Neuronal stem cell (in vitro differentiated cells): ENCODE results near the gene IGDCC3.

Source experiments
- DNase-seq: peaks from one replicate; pipeline ENCODE4 v3.0.0-alpha.2; 2013; ENCODE audit warnings: low spot score
- H2AFZ ChIP-seq: one replicate; pipeline ENCODE4 v1.6.1; 2013; ENCODE audit warnings: mild to moderate bottlenecking, low read length, inconsistent platforms
- H2AK5ac ChIP-seq: 2 replicates; pipeline ENCODE4 v1.6.1; 2013; ENCODE audit warnings: low read depth, mild to moderate bottlenecking, inconsistent platforms, low read length, moderate library complexity, mixed read lengths
- H2BK120ac ChIP-seq: 2 replicates; pipeline ENCODE4 v1.6.1; 2013; ENCODE audit warnings: low read depth, mild to moderate bottlenecking, inconsistent platforms, low read length, moderate library complexity, mixed read lengths
- H2BK12ac ChIP-seq: one replicate; pipeline ENCODE4 v1.6.1; 2013; ENCODE audit warnings: low read length, inconsistent platforms
- H2BK15ac ChIP-seq: 2 replicates; pipeline ENCODE4 v1.6.1; 2013; ENCODE audit warnings: mild to moderate bottlenecking, low read length, inconsistent platforms, mixed read lengths
- H2BK5ac ChIP-seq: one replicate; pipeline ENCODE4 v1.6.1; 2013; ENCODE audit warnings: inconsistent platforms, mild to moderate bottlenecking, low read length, moderate library complexity
- H3K14ac ChIP-seq: one replicate; pipeline ENCODE4 v1.6.1; 2013; ENCODE audit warnings: low read length, inconsistent platforms
- H3K18ac ChIP-seq: 2 replicates; pipeline ENCODE4 v1.6.1; 2013; ENCODE audit warnings: low read length, inconsistent platforms
- H3K23ac ChIP-seq: 2 replicates; pipeline ENCODE4 v1.6.1; 2013; ENCODE audit warnings: low read depth, mild to moderate bottlenecking, mixed read lengths, low read length, inconsistent platforms; ENCODE audit not compliant: poor library complexity
- H3K27ac ChIP-seq: replicated peaks from 3 replicates; pipeline ENCODE4 v1.5.1; 2013; ENCODE audit warnings: low read length, inconsistent platforms
- H3K27me3 ChIP-seq, 3 experiments: 2 replicates each; pipeline ENCODE4 v1.6.1; 2013; ENCODE audit warnings: low read length in 3 of 3, mild to moderate bottlenecking in 2 of 3, inconsistent platforms in 1 of 3, low read depth in 1 of 3, mixed read lengths in 1 of 3, moderate library complexity in 1 of 3; ENCODE audit not compliant: control insufficient read depth in 3 of 3, insufficient read depth in 3 of 3
- H3K36me3 ChIP-seq, 2 donors: replicated peaks in 1 of 2; 2 replicates each; pipeline ENCODE4 v1.6.1; 2013; ENCODE audit warnings: low read length in 2 of 2; ENCODE audit not compliant: control insufficient read depth in 2 of 2, insufficient read depth in 2 of 2
- H3K4ac ChIP-seq: 2 replicates; pipeline ENCODE4 v1.6.1; 2013; ENCODE audit warnings: inconsistent platforms, mild to moderate bottlenecking, low read length, moderate library complexity
- H3K4me1 ChIP-seq, 2 donors: 1 replicate in 1 of 2; 2 replicates in 1 of 2; pipeline ENCODE4 v1.6.1; 2013; ENCODE audit warnings: low read length in 2 of 2, low read depth in 1 of 2; ENCODE audit not compliant: control insufficient read depth in 2 of 2, insufficient read depth in 1 of 2
- H3K4me2 ChIP-seq: one replicate; pipeline ENCODE4 v1.6.1; 2013; ENCODE audit warnings: mild to moderate bottlenecking, low read length, inconsistent platforms; ENCODE audit not compliant: insufficient read depth, poor library complexity, severe bottlenecking
- H3K4me3 ChIP-seq, 2 donors: 2 replicates each; pipeline ENCODE4 v1.5.1; 2013; ENCODE audit warnings: low read length in 2 of 2, mild to moderate bottlenecking in 2 of 2, inconsistent platforms in 1 of 2, moderate library complexity in 1 of 2
- H3K79me1 ChIP-seq: one replicate; pipeline ENCODE4 v1.6.1; 2013; ENCODE audit warnings: low read depth, mild to moderate bottlenecking, inconsistent platforms, low read length, moderate library complexity
- H3K9ac ChIP-seq: one replicate; pipeline ENCODE4 v1.6.1; 2013; ENCODE audit warnings: mild to moderate bottlenecking, low read depth, low read length, inconsistent platforms; ENCODE audit not compliant: poor library complexity
- H3K9me3 ChIP-seq, 2 donors: replicated peaks in 1 of 2; 2 replicates each; pipeline versions ENCODE3 to v1.6.1; 2013; ENCODE audit warnings: low read length in 2 of 2, mild to moderate bottlenecking in 2 of 2, inconsistent platforms in 1 of 2, low read depth in 1 of 2, mixed read lengths in 1 of 2, moderate library complexity in 1 of 2; ENCODE audit not compliant: control insufficient read depth in 2 of 2, insufficient read depth in 1 of 2
- H4K8ac ChIP-seq: one replicate; pipeline ENCODE4 v1.6.1; 2013; ENCODE audit warnings: low read depth, mild to moderate bottlenecking, inconsistent platforms, low read length, moderate library complexity
- H4K91ac ChIP-seq: one replicate; pipeline ENCODE4 v1.6.1; 2013; ENCODE audit warnings: low read length, low read depth, mild to moderate bottlenecking, inconsistent platforms; ENCODE audit not compliant: poor library complexity
- WGBS, 2 donors: extraction: QIAGEN DNeasy Blood & Tissue Kit; methylation state at CpG; one replicate each; pipeline ENCODE4 v1.1.7; 2013; ENCODE audit warnings: missing lambda C conversion rate in 2 of 2, mixed read lengths in 1 of 2; ENCODE audit not compliant: insufficient read length in 2 of 2, insufficient replicate concordance in 1 of 2; ENCODE audit errors: extremely low coverage in 2 of 2; 5-methylcytosine and 5-hydroxymethylcytosine counted together

IGDCC3 gene

DNA sequence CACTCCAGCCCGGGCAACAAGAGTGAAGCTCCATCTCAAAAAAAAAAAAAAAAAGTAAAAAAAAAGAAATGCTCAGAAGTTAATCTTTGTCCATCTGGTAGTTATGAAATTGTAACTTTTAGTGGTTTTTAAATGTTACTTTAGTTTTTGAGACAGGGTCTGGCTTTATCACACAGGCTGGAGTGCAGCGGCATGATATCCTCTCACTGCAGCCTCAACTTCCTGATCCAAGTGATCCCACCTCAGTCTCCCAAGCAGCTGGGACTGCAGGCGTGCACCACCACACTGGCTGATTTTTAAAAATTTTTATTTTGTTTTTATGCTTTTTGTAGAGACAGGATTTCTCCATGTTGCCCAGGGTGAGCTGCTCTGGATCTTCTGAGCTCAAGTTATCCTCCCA lies 72.0 kb downstream of the IGDCC3 start:
- Histone ChIP-seq H3K4me2 (no peak overlapping the region), H3K9ac (no peak overlapping the region), H2AFZ (no peak overlapping the region), H2BK15ac (no peak overlapping the region), H4K8ac (no peak overlapping the region), H3K36me3 (no peaks in the 10 kb centered on the region), H2AK5ac (no peak overlapping the region), H3K4me3 (no peak overlapping the region), H3K4me1 (peaks cover 3 to 8% of the 10 kb centered on the region in 2 donors), H3K23ac (no peak overlapping the region), H4K91ac (no peak overlapping the region), H2BK12ac (no peak overlapping the region), H3K9me3 (no peaks in the 10 kb centered on the region), H3K4ac (no peak overlapping the region), H3K18ac (no peak overlapping the region), H3K14ac (no peak overlapping the region), H3K79me1 (peaks cover 1% of the 10 kb centered on the region), H3K27me3 (no peaks in the 10 kb centered on the region), H2BK120ac (no peak overlapping the region), H3K27ac (no peak overlapping the region), H2BK5ac (no peak overlapping the region)
- no CpG with 5 or more reads among the region's 3 CpGs for WGBS, 2 donors
- no peak for DNase-seq

DNA sequence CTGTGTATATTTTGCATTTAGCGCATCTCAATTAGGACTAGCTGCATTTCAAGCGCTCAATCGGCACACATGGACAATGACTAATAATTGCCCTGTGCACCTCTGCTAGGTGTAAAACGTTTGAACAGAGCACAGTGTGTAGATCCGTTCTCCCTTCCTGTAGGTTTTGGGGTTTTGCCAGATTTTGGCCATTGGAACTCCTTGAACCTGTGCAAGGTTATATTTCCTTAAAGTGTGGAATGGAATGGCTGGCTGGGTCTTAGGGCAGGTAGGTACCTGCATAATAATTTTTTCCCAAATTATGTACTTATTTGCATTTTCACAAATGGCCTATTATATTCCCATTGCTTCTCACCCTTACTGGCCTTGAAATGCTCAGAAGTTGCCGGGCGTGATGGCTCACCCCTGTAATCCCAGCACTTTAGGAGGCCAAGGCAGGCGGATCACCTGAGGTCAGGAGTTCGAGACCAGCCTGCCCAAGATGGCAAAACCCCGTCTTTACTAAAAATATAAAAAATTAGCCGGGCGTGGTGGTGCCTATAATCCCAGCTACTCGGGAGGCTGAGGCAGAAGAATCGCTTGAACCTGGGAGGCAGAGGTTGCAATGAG lies 72.5 kb downstream of the IGDCC3 start:
- Histone ChIP-seq H3K27ac (peak overlapping the region; percentile 36), H2BK120ac (no peak overlapping the region), H2BK5ac (no peak overlapping the region), H3K9me3 (no peaks in the 10 kb centered on the region), H2AFZ (no peak overlapping the region), H3K14ac (no peak overlapping the region), H3K4ac (no peak overlapping the region), H3K4me2 (no peak overlapping the region), H4K91ac (no peak overlapping the region), H2BK15ac (no peak overlapping the region), H3K23ac (no peak overlapping the region), H4K8ac (no peak overlapping the region), H3K79me1 (peaks cover 1% of the 10 kb centered on the region), H2BK12ac (no peak overlapping the region), H3K18ac (no peak overlapping the region), H3K36me3 (no peaks in the 10 kb centered on the region), H3K27me3 (no peaks in the 10 kb centered on the region), H3K4me1 (peaks cover 3 to 8% of the 10 kb centered on the region in 2 donors), H3K9ac (no peak overlapping the region), H2AK5ac (no peak overlapping the region), H3K4me3 (no peak overlapping the region)
- no CpG with 5 or more reads among the region's 14 CpGs for WGBS, 2 donors
- DNase-seq: no peak

DNA sequence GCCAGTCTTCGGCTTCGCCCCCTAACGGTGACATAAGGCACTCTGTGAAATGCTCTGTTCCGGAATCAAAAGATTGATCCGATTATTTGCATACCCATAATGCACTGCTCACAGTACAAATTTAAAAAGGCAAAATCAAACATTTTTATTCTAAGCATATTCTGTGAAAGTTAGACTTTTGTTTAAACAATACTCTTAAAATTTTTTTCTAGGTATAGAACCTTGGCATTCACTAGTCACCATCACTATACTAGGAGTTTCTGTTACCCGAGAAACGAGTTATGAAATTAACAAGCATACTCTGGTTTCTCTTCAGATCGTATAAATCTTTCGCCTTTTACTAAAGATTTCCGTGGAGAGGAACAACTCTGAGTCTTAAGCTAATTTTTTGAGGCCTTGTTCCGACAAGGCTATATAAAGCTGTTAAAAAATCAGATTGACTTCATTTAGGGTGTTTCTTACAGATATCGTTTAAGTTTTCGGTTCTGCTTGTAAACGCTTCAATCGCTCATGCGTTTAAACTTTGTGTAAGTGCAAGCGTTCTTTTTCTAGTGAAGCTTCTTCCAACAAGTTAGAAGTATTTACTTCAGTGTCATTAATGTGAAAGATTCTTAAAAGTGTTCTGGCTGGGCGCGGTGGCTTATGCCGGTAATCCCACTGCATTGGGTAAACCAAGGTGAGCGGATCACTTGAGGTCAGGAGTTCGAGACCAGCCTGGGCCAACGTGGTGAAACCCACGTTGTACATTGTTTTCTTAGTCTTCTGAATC lies 73.2 kb downstream of the IGDCC3 start, which contains the start of gene RNU5B-1:
Gene RNU5B-1, plus strand, starts transcription at position 297 of the 769 bp plus-strand sequence.
- Histone ChIP-seq H3K4ac (no peak within 1 kb of the TSS), H4K91ac (no peak within 1 kb of the TSS), H3K27me3 (no peaks in the 10 kb centered on the region), H2AK5ac (peak within 1 kb of the TSS; percentile 68), H2BK12ac (no peak within 1 kb of the TSS), H3K4me3 (peak within 1 kb of the TSS in 1 of 2 donors; percentile 45), H3K79me1 (peaks cover 1% of the 10 kb centered on the region), H2BK5ac (no peak within 1 kb of the TSS), H3K4me2 (peak within 1 kb of the TSS; percentile 34), H2BK120ac (peak within 1 kb of the TSS; percentile 88), H3K36me3 (no peaks in the 10 kb centered on the region), H3K18ac (peak within 1 kb of the TSS; percentile 88), H3K4me1 (peaks cover under 1 to 2% of the 10 kb centered on the region in 2 donors), H2BK15ac (no peak within 1 kb of the TSS), H3K9ac (no peak within 1 kb of the TSS), H4K8ac (no peak within 1 kb of the TSS), H3K14ac (no peak within 1 kb of the TSS), H3K23ac (no peak within 1 kb of the TSS), H3K9me3 (no peaks in the 10 kb centered on the region), H2AFZ (peak within 1 kb of the TSS; percentile 76), H3K27ac (peak within 1 kb of the TSS; percentile 73)
- DNase-seq: peak; percentile 84
- WGBS, 2 donors: no CpG with 5 or more reads among the region's 24 CpGs

DNA sequence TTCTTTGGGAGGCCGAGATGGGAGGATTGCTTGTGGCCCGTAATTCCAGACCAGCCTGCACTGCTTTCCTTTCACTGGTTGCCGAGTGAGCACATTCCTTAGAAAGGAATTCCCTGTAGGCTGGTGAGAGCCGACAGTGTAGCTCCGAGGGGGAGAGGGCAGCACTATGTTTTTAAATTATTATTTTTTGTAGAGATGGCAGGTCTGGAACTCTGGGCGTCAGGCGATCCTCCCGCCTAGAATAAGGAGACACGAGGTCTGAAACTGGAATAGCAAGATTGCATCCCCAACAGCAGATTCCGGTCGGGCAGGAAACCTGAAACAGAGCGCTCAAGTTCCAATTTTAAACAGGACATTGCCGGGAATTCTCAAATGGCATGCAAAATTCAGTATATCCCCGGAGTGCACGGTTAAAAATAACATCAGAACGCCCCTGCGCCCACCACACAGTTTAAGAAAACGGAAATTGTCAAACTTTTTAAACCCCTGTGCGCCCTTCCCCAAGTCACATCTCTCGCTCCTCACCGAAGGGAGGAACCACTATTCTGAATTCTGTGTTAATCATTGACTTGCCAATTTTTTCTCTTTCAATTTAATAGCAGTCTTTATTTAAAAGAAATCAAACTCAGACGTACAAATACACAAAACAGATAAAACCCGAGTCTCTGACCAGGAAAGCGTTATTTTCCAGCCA lies 74.0 kb downstream of the IGDCC3 start:
- Histone ChIP-seq H2BK5ac (no peak overlapping the region), H3K9me3 (no peaks in the 10 kb centered on the region), H2BK15ac (no peak overlapping the region), H3K23ac (no peak overlapping the region), H3K4ac (no peak overlapping the region), H3K18ac (peak overlapping the region; percentile 88), H3K79me1 (peaks cover 1% of the 10 kb centered on the region), H4K8ac (no peak overlapping the region), H3K4me3 (peak overlapping the region in 1 of 2 donors; percentile 45), H2AK5ac (peak overlapping the region; percentile 68), H3K36me3 (no peaks in the 10 kb centered on the region), H3K4me1 (peaks cover 0 to 2% of the 10 kb centered on the region in 2 donors), H3K9ac (no peak overlapping the region), H3K4me2 (peak overlapping the region; percentile 34), H3K27ac (peak overlapping the region; percentile 73), H2BK12ac (no peak overlapping the region), H3K14ac (no peak overlapping the region), H2BK120ac (peak overlapping the region; percentile 88), H4K91ac (no peak overlapping the region), H3K27me3 (no peaks in the 10 kb centered on the region), H2AFZ (peak overlapping the region; percentile 76)
- no CpG with 5 or more reads among the region's 24 CpGs for WGBS, 2 donors
- DNase-seq: peak; percentile 48
